HG03097 (cell line): ENCODE data around the gene GALNT17.

Source experiments
- ATAC-seq: cut with Tn5 transposase; IDR thresholded peaks from one replicate; pipeline ENCODE4 v1.9.1; 2021; ENCODE audit not compliant: unreplicated experiment, low FRiP score

The GALNT17 gene

GRCh38 chr7:71372991-71373390, 241.0 kb downstream of the GALNT17 start:
- no peak for ATAC-seq

DNA sequence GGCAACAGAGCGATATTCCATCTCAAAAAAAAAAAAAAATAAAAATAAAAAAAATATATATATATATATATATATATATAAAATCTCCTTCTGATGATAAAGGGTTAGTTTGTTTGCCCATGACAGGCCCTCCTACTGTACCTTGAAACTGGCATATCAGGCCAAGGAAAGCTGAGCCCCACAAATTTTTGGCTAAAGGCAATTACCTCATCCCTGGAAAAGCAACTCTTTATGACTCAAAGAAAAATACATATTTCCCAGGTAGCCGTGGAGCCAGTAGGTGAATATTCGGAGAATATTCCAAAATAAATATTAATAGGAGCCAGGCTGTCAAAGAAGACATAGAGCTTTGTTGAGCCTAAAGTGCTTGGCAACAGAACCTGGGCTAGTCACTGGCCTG, 245.1 kb downstream of the GALNT17 start:
- ATAC-seq = no peak

GRCh38 chr7:71377469-71377868, 245.5 kb downstream of the GALNT17 start:
- no peak for ATAC-seq

- ATAC-seq = no peak
These were observed 252.2 kb downstream of the GALNT17 start for GRCh38 chr7:71384094-71384493.

DNA sequence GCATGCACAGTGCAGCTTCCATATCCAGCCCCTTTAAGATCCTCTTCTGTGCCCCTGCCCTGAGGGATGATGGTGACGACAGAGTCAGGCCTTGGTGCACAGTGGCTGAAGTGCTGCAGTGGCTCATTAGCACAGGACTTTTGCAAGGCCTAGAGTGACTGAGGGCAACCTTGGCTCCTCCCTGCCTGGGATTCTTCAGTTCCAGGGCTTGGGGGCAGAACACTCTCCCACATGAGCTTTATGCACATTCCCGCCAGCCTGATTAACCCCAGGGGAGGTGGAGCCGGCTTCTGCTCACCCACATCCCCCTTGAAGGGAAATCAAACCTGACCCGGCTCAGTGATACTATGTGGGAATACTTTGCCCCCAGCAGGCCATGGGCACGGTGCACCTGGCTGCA, 253.4 kb downstream of the GALNT17 start:
- ATAC-seq = no peak

- no peak for ATAC-seq
These were observed 254.3 kb downstream of the GALNT17 start for GRCh38 chr7:71386152-71386785.

GRCh38 chr7:71388181-71388580, 256.2 kb downstream of the GALNT17 start:
- no peak for ATAC-seq

- no peak for ATAC-seq
These were observed 258.0 kb downstream of the GALNT17 start for GRCh38 chr7:71389976-71390375.

DNA sequence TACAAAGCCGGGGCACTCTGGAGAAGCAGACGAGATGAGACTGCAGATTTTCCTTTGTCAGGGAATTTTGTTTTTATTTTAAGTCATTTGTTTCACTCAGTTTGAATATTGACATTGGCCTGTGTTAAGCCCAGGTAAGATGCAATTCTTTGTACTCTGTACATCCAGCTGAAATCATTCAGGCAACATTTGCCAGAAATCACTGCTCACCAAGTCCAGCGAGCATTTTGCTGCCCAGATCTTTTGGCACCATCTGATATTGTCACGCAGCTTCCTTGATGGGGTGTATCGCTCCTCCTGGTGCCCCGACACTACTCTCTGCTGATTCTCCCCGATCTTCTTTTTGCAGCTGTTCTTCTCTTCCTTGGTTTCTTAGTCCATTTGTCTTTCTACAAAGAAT, 261.7 kb downstream of the GALNT17 start:
- ATAC-seq = no peak

DNA sequence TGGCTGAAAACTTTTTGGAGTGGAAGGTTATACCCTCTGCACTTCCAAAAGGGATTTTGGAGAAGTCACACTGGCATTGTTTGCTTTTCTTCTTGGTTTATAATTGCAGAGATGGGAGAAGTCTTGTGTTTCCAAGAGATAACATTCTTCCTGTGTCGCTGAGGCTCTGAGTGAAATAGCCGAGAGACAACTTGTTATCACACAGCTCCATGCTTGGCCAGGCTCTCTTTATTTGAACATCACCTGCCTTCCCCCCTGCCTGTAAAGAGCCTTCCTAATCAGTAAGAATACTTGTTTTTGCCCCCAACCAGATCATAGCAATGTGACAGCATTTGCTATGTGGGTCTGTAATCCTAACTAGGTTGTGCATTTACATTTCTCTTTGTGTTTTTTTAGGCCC, 270.7 kb downstream of the GALNT17 start:
- no peak for ATAC-seq

GRCh38 chr7:71403202-71403946, 271.4 kb downstream of the GALNT17 start:
- no peak for ATAC-seq

DNA sequence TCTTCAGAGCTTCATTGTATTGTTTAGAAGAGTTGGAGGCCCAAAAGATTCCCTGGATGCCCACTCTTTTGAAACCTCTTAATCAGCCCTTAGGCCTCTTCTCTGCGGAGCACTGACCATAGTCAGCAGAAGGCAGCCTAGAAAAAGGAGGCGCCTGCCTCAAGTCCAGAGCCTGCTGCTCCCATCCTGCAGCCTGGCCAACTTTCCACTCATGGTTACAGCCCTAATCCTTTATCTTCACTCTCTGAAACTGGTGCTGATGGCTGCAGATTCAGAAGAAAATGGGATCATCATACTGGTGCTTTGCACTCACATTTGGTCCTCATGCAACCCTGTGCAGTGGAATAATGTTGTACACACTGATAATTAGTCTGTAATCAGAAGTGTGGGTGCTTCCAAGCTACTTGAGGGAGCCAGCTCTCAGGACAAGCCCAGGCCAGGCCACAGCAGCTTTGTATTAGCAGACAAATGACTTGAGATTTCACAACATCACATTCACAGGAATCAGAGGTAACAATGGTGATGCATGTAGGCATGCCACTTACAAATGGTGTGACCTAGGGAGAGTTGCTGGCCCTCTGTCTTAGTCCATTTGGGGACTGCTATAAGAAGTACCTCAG, 272.9 kb downstream of the GALNT17 start:
- no peak for ATAC-seq

- ATAC-seq = no peak
These were observed 276.3 kb downstream of the GALNT17 start for GRCh38 chr7:71408271-71408670.

- no peak for ATAC-seq
These were observed 277.7 kb downstream of the GALNT17 start for GRCh38 chr7:71409550-71410157.

DNA sequence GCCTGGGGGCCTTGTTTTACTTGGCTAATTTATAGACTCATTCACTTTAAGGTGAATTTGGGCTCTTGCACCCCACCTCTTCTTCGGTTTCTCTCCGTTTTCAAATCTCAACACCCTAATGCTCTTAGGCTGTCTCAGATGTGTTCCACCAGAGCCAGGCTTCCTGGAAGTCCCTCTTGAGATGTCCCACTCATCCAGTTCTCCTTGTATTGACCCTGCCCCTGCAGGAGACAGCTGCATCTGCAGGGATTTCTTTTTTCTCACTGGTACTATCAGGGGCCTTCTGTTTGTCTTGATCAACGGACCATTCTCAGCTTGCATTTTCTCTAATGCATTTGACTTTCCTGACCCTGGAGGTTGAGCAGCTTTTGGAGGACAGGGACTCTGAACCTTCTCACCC, 279.5 kb downstream of the GALNT17 start:
- ATAC-seq = no peak

- ATAC-seq = no peak
These were observed 282.5 kb downstream of the GALNT17 start for GRCh38 chr7:71414490-71414889.

GRCh38 chr7:71419546-71420337, 287.8 kb downstream of the GALNT17 start:
- no peak for ATAC-seq

GRCh38 chr7:71422104-71422503, 290.2 kb downstream of the GALNT17 start:
- no peak for ATAC-seq

GRCh38 chr7:71424166-71425035, 292.5 kb downstream of the GALNT17 start:
- ATAC-seq = no peak

- no peak for ATAC-seq
These were observed 297.1 kb downstream of the GALNT17 start for GRCh38 chr7:71429083-71429482.
